ENCODE data around the gene TBC1D13. TPM values are rescaled to one million over a fixed set of nuclear protein-coding genes. Genes with fewer than 3 reads are reported as not detected.

The TBC1D13 gene
- total and polyA plus RNA-seq, 2 of the 13 experiments (the other 11 are each of a cell fraction or from before 2014, with no cell fraction given): 17.9 to 19.7 TPM

DNA sequence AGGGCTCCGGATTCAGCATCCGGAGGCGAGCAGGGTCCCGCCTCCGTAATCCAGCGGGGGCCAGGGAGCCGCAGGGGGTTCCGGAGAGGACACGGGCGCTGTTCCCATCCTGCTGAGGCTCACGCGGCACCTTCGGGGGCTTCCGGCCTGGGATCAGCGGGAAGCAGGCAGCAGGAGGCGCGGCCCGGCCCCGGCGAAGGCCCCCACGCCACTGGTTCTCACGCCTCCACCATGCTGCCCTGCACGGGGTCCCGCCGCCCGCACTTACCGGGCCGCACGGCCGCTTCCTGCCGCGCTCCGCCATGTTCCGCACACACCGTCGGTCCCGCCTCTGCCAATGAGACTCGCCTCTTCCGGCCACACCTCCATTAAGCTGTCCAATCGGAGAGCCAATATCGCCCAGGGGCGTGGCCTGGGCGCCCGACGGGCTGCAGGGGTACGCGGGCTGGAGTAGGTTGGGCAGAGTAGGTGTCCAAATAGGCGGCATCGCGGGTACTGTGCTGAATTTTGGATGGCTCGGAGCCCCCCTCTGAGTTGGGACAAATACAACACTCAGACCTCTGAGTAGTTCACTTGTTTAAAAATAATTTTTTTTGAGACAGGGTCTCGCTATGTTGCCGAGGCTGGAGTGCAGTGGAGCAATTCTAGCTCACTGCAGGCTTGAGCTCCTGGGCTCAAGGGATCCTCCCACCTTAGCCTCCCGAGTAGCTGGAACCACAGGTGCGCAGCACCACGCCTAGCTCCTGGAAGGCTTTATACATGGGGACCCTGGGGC lies 42.6 kb downstream of the TBC1D13 start, which contains the start of gene SPOUT1 (continued):
- peak; percentile 88; the same call in 1 of the 2 replicates for TF ChIP-seq ZNF543 (CRISPR knock-in tag; IDR thresholded peaks at IDR 0.05)
- no peak for TF ChIP-seq CENPX (CRISPR knock-in tag; IDR thresholded peaks at IDR 0.05)
- no peak for TF ChIP-seq FOXA1 (IDR thresholded peaks at IDR 0.05)
- TF ChIP-seq FOXA1 (CRISPR knock-in tag; IDR thresholded peaks at IDR 0.05): peak; percentile 33; the same call in 1 of the 2 replicates
- TF ChIP-seq ZNF256 (CRISPR knock-in tag; conservative IDR thresholded peaks at IDR 0.05): peak; percentile 90
- 0 out of 2 replicates have a peak, but pooled peaks have one; percentile 46 for TF ChIP-seq DNMT3B (CRISPR knock-in tag; conservative IDR thresholded peaks at IDR 0.05)
- TF ChIP-seq ZNF17 (CRISPR knock-in tag; IDR thresholded peaks at IDR 0.05): no peak
- TF ChIP-seq, protein P1, sequence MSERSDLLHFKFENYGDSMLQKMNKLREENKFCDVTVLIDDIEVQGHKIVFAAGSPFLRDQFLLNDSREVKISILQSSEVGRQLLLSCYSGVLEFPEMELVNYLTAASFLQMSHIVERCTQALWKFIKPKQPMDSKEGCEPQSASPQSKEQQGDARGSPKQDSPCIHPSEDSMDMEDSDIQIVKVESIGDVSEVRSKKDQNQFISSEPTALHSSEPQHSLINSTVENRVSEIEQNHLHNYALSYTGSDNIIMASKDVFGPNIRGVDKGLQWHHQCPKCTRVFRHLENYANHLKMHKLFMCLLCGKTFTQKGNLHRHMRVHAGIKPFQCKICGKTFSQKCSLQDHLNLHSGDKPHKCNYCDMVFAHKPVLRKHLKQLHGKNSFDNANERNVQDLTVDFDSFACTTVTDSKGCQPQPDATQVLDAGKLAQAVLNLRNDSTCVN (CRISPR knock-in tag; IDR thresholded peaks at IDR 0.05; ENCODE audit: borderline replicate concordance): peak; percentile 28; the same call in 1 of the 2 replicates
- peak; percentile 92 for TF ChIP-seq HNRNPLL (IDR thresholded peaks at IDR 0.05; ENCODE audit: low read depth, low read length, poor library complexity, severe bottlenecking)
- peak; percentile 64; the same call in 1 of the 2 replicates for TF ChIP-seq CENPT (CRISPR knock-in tag; IDR thresholded peaks at IDR 0.05; ENCODE audit: low read depth)
- TF ChIP-seq, protein P2, sequence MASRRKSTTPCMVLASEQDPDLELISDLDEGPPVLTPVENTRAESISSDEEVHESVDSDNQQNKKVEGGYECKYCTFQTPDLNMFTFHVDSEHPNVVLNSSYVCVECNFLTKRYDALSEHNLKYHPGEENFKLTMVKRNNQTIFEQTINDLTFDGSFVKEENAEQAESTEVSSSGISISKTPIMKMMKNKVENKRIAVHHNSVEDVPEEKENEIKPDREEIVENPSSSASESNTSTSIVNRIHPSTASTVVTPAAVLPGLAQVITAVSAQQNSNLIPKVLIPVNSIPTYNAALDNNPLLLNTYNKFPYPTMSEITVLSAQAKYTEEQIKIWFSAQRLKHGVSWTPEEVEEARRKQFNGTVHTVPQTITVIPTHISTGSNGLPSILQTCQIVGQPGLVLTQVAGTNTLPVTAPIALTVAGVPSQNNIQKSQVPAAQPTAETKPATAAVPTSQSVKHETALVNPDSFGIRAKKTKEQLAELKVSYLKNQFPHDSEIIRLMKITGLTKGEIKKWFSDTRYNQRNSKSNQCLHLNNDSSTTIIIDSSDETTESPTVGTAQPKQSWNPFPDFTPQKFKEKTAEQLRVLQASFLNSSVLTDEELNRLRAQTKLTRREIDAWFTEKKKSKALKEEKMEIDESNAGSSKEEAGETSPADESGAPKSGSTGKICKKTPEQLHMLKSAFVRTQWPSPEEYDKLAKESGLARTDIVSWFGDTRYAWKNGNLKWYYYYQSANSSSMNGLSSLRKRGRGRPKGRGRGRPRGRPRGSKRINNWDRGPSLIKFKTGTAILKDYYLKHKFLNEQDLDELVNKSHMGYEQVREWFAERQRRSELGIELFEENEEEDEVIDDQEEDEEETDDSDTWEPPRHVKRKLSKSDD (CRISPR knock-in tag; IDR thresholded peaks at IDR 0.05; ENCODE audit: low read depth): 0 out of 2 replicates have a peak, but pooled peaks have one; percentile 58
- TF ChIP-seq, protein P3, sequence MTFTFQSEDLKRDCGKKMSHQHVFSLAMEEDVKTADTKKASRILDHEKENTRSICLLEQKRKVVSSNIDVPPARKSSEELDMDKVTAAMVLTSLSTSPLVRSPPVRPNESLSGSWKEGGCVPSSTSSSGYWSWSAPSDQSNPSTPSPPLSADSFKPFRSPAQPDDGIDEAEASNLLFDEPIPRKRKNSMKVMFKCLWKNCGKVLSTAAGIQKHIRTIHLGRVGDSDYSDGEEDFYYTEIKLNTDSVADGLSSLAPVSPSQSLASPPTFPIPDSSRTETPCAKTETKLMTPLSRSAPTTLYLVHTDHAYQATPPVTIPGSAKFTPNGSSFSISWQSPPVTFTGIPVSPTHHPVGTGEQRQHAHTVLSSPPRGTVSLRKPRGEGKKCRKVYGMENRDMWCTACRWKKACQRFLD (CRISPR knock-in tag; IDR thresholded peaks at IDR 0.05; ENCODE audit: borderline replicate concordance): peak; percentile 65; the same call in 1 of the 2 replicates
- TF ChIP-seq, protein P4, sequence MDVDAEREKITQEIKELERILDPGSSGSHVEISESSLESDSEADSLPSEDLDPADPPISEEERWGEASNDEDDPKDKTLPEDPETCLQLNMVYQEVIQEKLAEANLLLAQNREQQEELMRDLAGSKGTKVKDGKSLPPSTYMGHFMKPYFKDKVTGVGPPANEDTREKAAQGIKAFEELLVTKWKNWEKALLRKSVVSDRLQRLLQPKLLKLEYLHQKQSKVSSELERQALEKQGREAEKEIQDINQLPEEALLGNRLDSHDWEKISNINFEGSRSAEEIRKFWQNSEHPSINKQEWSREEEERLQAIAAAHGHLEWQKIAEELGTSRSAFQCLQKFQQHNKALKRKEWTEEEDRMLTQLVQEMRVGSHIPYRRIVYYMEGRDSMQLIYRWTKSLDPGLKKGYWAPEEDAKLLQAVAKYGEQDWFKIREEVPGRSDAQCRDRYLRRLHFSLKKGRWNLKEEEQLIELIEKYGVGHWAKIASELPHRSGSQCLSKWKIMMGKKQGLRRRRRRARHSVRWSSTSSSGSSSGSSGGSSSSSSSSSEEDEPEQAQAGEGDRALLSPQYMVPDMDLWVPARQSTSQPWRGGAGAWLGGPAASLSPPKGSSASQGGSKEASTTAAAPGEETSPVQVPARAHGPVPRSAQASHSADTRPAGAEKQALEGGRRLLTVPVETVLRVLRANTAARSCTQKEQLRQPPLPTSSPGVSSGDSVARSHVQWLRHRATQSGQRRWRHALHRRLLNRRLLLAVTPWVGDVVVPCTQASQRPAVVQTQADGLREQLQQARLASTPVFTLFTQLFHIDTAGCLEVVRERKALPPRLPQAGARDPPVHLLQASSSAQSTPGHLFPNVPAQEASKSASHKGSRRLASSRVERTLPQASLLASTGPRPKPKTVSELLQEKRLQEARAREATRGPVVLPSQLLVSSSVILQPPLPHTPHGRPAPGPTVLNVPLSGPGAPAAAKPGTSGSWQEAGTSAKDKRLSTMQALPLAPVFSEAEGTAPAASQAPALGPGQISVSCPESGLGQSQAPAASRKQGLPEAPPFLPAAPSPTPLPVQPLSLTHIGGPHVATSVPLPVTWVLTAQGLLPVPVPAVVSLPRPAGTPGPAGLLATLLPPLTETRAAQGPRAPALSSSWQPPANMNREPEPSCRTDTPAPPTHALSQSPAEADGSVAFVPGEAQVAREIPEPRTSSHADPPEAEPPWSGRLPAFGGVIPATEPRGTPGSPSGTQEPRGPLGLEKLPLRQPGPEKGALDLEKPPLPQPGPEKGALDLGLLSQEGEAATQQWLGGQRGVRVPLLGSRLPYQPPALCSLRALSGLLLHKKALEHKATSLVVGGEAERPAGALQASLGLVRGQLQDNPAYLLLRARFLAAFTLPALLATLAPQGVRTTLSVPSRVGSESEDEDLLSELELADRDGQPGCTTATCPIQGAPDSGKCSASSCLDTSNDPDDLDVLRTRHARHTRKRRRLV (CRISPR knock-in tag; IDR thresholded peaks at IDR 0.05): no peak
- TF ChIP-seq ZNF335 (CRISPR knock-in tag; IDR thresholded peaks at IDR 0.05): peak; percentile 28; the same call in 1 of the 2 replicates
- TF ChIP-seq TOE1 (CRISPR knock-in tag; IDR thresholded peaks at IDR 0.05): 0 out of 2 replicates have a peak, but pooled peaks have one; percentile 56
- no peak for TF ChIP-seq ZNF33B (CRISPR knock-in tag; IDR thresholded peaks at IDR 0.05)
- peak; percentile 81; the same call in 1 of the 2 replicates for TF ChIP-seq SIN3B (IDR thresholded peaks at IDR 0.05; ENCODE audit: low read length)
- no peak; the same call in 1 of the 2 replicates for TF ChIP-seq ZNF558 (CRISPR knock-in tag; IDR thresholded peaks at IDR 0.05; ENCODE audit: borderline replicate concordance)
- peak; percentile 12; the same call in 1 of the 2 replicates for TF ChIP-seq CEBPG (CRISPR knock-in tag; IDR thresholded peaks at IDR 0.05)
